Measurements from ENCODE around the gene ARHGEF12. TPM values are rescaled to one million over a fixed set of nuclear protein-coding genes. Genes with fewer than 3 reads are reported as not detected.

Gene ARHGEF12
- total RNA-seq, 1 donor from 2014 or later = 121 TPM

DNA sequence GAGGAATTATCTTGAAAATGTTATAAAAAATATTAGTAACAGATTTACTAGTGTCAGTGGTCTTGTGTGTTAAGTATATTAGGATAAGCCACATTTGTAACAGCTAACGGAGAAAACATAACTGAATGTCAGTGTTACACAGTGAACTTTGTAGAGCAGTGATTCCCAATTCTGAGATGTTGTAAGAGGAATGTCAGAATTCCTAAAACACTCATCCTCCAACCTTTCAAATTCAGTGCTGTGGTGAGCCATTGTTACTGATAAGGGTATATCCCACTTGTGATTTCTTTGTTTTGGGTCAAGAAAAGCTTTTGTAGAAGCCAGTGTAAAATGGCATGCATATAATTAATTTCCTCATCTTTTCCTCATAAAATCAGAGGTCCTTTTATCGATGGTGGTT, 61.9 kb downstream of the ARHGEF12 start:
- Histone ChIP-seq H3K4me3 (no peak overlapping the region), H3K4me1 (peaks cover 31% of the 10 kb centered on the region), H3K36me3 (no peaks in the 10 kb centered on the region), H3K27me3 (ENCODE audit: low read depth) (no peaks in the 10 kb centered on the region), H3K27ac (no peak overlapping the region), H3K9me3 (no peaks in the 10 kb centered on the region)
- intact Hi-C loops (cut with DNase I) = no loop called here
- no peak for ATAC-seq
- TF ChIP-seq, protein P1, sequence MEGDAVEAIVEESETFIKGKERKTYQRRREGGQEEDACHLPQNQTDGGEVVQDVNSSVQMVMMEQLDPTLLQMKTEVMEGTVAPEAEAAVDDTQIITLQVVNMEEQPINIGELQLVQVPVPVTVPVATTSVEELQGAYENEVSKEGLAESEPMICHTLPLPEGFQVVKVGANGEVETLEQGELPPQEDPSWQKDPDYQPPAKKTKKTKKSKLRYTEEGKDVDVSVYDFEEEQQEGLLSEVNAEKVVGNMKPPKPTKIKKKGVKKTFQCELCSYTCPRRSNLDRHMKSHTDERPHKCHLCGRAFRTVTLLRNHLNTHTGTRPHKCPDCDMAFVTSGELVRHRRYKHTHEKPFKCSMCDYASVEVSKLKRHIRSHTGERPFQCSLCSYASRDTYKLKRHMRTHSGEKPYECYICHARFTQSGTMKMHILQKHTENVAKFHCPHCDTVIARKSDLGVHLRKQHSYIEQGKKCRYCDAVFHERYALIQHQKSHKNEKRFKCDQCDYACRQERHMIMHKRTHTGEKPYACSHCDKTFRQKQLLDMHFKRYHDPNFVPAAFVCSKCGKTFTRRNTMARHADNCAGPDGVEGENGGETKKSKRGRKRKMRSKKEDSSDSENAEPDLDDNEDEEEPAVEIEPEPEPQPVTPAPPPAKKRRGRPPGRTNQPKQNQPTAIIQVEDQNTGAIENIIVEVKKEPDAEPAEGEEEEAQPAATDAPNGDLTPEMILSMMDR (IDR thresholded peaks at IDR 0.05) = no peak
- no peak for DNase-seq

DNA sequence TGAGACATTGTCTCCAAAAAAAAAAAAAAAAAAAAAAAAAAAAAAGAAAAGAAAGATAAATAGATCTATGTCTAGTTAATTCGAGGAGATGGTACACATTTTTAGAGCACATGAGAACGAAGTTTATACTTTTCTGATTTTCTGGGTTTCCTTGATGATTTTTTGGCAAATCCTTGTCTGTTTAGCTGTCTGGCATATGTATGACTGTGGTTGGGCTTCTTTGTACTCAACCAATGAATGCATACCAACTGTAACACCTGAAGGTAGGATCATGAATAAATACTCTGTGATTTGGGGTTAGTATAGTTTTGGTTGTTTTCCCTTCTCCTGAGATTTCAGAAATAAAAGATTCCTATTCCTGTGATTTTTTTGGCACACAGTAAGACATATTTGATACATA, 63.1 kb downstream of the ARHGEF12 start:
- Histone ChIP-seq H3K27ac (no peak overlapping the region), H3K27me3 (ENCODE audit: low read depth) (no peaks in the 10 kb centered on the region), H3K9me3 (no peaks in the 10 kb centered on the region), H3K4me3 (no peak overlapping the region), H3K36me3 (no peaks in the 10 kb centered on the region), H3K4me1 (peaks cover 31% of the 10 kb centered on the region)
- ATAC-seq (peak in 1 of 2 donors; percentile 50), DNase-seq (no peak)
- intact Hi-C loops (cut with DNase I) = no loop called here
- TF ChIP-seq, protein P1 (IDR thresholded peaks at IDR 0.05) = no peak

DNA sequence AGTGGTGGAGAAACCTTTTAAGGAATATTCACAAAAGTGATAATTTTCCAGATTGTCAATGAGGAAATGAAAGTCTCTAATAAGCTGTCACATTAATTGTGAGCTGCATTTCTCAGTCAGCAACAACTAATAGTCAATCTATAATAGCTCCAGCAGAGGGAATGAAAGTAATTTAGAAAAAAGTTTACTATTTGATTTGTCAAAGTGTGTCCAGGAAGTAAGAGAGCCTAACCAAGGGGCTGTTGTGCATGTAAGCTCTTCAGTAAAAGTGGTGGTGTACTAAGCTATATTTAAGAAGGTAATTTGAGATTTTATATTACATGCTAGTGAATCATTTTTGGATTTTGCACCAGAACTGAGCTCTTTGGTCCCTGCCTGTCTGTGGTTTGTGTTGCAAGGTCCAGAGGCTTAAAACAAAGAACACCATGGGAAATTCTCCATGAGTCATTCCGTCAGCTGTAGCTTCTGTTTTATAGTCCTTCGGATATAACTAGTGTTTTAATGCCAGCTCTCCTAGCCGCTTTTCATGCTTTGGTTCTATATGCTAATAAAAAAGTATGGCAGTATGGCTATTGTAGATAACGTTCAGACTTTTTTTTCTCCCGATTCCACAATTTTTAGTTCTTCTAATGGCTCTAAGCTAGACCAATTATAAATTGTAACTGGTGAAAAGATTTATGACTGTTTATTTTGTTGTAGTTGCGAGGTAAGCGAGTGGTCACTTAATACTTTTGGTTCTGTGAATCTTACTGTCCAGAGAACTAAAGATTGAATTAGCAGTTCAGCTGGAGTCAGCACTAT, 64.6 kb downstream of the ARHGEF12 start:
- intact Hi-C loops (cut with DNase I) = no loop called here
- Histone ChIP-seq H3K4me1 (peaks cover 34% of the 10 kb centered on the region), H3K27ac (peak overlapping the region; percentile 48), H3K9me3 (no peaks in the 10 kb centered on the region), H3K36me3 (no peaks in the 10 kb centered on the region), H3K4me3 (no peak overlapping the region), H3K27me3 (ENCODE audit: low read depth) (no peaks in the 10 kb centered on the region)
- DNase-seq (no peak), ATAC-seq (peak; percentile 76 to 93)
- TF ChIP-seq, protein P1 (IDR thresholded peaks at IDR 0.05) = no peak

DNA sequence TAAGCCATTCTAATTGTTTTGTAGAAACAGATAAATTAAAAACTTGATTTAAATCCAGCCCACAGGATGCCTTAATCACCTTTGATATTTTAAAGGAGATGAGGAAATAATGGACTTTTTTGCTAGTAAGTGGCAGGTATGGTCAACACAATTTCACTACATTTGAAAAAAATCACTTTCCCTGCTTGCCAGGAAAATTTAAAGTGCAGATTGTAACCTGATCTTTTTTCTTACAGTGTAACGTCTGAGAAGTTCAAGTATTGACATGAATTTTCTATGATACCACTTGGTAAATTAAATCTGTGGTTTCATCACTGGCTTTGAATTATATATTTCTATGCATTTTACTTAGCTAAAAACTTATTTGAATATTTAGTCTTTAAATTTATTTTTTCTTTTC, 65.3 kb downstream of the ARHGEF12 start:
- Histone ChIP-seq H3K27me3 (ENCODE audit: low read depth) (no peaks in the 10 kb centered on the region), H3K27ac (no peak overlapping the region), H3K36me3 (no peaks in the 10 kb centered on the region), H3K4me3 (no peak overlapping the region), H3K4me1 (peaks cover 34% of the 10 kb centered on the region), H3K9me3 (no peaks in the 10 kb centered on the region)
- DNase-seq (no peak), ATAC-seq (peak in 1 of 2 donors; percentile 35)
- intact Hi-C loops (cut with DNase I) = no loop called here
- TF ChIP-seq, protein P1 (IDR thresholded peaks at IDR 0.05) = no peak

DNA sequence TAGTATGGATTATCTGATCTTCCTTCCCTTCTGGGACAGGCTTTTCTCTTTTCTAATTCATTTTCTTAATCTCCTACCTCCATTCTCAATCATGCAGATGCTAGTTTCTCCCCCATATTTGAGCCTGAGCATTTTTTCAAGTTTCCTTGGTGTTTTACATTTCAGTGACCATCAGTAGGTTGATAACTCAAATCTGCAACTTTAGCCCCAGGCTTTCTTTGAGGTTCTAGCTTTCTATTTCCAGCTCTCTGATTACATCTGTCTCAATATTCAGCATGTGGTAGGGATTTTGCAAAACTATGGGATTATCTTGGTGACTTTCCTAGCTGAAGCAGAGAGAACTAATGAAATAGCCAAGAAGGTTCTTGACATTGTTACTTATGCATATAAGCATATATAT, 67.8 kb downstream of the ARHGEF12 start:
- Histone ChIP-seq H3K4me3 (no peak overlapping the region), H3K27ac (no peak overlapping the region), H3K4me1 (peaks cover 33% of the 10 kb centered on the region), H3K9me3 (no peaks in the 10 kb centered on the region), H3K36me3 (no peaks in the 10 kb centered on the region), H3K27me3 (ENCODE audit: low read depth) (no peaks in the 10 kb centered on the region)
- intact Hi-C loops (cut with DNase I) = no loop called here
- ATAC-seq (no peak), DNase-seq (no peak)
- TF ChIP-seq, protein P1 (IDR thresholded peaks at IDR 0.05) = no peak

Measured in lower lobe of right lung (tissue), 2 donors.